HG03378 (cell line): ENCODE data around the gene ALDH8A1.
A peak's percentile ranks its signal among the peaks of the same experiment; 100 is the strongest.

Experiments used
- ATAC-seq: cut with Tn5 transposase; IDR thresholded peaks from one replicate; pipeline ENCODE4 v1.9.1; 2021; ENCODE audit warnings: mild to moderate bottlenecking, moderate library complexity; ENCODE audit not compliant: unreplicated experiment

ALDH8A1 gene, protein sequence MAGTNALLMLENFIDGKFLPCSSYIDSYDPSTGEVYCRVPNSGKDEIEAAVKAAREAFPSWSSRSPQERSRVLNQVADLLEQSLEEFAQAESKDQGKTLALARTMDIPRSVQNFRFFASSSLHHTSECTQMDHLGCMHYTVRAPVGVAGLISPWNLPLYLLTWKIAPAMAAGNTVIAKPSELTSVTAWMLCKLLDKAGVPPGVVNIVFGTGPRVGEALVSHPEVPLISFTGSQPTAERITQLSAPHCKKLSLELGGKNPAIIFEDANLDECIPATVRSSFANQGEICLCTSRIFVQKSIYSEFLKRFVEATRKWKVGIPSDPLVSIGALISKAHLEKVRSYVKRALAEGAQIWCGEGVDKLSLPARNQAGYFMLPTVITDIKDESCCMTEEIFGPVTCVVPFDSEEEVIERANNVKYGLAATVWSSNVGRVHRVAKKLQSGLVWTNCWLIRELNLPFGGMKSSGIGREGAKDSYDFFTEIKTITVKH

DNA sequence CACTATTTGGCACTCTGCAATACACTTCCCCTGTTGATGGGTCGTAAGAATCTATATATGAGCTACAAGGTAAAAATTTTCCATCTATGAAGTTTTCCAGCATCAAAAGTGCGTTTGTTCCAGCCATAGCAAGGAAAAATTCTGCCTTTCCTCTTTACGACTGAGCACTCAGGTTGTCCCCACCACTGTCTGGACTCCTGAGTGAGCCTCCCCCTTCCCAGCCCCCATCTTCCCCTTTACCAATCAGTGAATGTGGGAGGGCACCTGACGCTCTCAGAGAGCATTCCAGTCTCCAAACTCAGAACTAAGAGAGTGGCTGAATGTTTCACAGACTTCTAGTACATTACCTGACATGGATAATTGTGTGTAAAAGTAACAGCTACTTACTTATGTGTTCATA is at the start of gene ALDH8A1:
TSS of gene ALDH8A1 (minus strand) at position 175 of the 400 bp plus-strand sequence. CDS start at position 127, 48 bp downstream.
- no peak for ATAC-seq

GRCh38 chr6:134999107-134999506 is 49.2 kb upstream of the ALDH8A1 start:
- no peak for ATAC-seq

DNA sequence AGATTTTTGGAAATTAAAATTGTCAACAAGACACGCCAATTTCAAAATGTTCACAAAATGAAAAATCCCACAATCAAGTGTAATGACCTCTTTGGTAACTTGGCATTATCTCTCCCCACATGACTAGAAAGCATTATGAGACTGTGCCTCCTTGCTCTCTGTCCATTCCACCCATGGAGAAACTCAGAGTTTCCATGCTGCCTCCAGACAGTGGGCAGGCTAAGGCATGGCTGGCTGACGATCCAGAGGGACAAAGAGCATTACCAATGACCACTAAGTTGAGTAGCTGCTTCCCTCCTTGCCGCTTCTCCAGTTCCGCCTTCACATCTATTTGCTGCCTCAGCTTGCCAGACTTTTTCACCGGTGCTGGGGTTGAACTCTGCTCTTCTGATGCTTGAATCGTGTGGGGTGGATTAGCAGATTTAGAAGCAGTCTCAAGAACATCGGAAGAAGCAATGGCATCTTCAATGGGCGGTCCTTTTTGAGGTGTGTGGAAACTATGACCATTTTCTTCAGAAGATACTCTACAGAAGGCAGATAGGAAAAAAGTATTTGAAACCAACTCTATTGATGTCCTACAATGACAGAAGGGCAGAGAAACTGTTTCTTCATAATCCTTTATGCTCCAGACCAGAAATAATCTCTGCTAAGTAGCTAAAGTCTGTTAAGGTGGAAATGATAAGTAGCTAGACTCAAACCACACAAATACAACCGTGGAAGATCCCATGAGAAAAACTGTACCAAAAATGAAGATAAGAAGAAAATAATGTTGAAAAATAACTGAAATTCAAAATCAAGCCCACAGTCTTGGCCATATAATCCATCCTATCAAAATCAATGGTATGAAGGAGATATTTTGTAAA is 47.5 kb upstream of the ALDH8A1 start:
- ATAC-seq = no peak

DNA sequence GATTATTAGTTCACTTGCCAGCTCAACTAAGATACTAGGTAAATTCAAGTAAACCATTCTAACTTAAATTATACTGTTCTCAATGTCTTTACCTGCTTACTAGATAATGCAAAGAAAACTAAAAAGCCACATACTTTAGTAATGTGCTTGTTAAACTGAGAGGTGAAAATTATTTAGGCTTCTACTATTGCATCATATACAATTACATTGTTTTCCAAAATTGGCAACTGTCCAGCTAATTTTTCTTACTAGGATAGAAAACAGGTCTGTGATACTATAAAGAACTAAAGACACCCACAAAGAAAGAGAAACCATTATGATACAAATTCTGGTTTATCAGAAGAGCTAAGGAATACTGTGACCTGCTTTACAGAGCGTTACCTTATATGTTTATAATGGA is 45.6 kb upstream of the ALDH8A1 start:
- ATAC-seq = no peak

DNA sequence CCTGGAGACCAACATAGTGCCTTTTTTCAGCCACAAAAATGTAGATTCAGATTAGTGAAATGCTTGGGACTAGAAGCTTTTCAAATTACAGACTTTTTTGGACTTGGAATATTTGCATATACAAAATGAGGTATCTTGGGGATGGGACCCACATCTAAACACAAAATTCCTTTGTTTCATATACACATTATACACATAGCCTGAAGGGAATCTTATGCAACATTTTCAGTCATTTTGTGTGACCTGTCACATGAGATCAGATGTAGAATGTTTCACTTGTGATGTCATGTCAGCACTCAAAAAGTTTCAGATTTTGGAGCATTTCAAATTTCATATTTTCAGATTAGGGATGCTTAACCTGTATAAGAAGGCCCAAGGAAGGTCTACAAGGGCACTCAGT is 44.5 kb upstream of the ALDH8A1 start:
- ATAC-seq = no peak

GRCh38 chr6:134992155-134992554 is 42.3 kb upstream of the ALDH8A1 start:
- no peak for ATAC-seq

- ATAC-seq = no peak
Observed at GRCh38 chr6:134990262-134990661, 40.4 kb upstream of the ALDH8A1 start.

DNA sequence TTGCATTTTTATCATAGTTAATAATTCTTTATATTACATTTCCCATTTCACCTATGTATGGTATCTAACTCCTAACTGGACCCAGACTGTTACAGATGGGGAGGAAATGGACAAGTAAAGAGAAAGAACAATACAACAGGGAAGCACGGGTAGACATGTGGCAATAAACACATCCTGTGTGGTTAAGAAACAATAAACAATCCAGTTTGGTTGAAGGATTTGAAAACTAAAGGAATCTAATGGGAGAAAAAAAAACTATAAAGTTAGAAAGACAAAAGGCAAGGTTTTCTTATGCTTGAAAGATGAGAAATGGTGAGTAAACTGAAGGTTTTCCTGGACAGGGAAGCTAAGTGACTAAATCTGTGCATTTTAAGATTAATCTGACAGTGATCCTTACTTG is 34.9 kb upstream of the ALDH8A1 start:
- ATAC-seq = no peak

DNA sequence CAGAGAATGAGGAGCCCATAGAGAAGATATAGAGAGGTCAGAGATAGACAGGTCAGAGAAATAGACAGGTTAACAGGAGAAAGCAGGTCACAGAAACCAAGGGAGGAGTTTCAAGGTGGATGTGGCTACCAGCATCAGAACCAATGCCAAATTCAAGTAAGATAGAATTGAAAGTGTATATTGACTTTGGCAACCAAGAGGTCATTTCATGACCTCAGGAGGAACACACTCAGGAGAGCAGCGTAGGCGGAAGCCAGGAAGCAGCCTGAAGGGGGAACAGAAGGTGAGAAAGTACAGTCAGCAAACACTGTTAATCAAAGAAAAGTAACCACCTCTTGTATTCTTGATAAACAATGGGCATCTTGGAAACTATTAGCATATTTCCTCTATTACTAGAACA is 33.9 kb upstream of the ALDH8A1 start:
- no peak for ATAC-seq

GRCh38 chr6:134982161-134982560 is 32.3 kb upstream of the ALDH8A1 start:
- ATAC-seq = no peak

- ATAC-seq = no peak
Observed at GRCh38 chr6:134980846-134981245, 30.9 kb upstream of the ALDH8A1 start.

DNA sequence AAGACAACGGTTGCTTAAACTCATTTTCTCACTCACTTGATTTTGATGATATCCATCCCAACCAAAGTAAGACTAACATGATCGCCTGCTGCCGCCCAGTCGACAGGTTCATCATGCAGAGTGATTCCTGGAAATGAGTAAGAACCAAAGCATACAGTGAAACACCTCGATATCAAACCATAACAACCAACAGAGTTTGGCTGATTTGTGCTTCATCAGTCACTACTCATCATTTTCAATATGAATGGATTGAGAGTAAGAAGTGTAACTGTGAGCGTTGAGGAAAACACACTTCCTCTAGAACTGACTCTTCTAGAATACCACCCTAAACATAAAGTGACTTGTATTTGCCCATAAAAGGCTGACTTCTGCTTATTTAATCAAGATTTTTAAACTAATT is 29.2 kb upstream of the ALDH8A1 start:
- ATAC-seq = peak; percentile 89

GRCh38 chr6:134974370-134974769 is 24.5 kb upstream of the ALDH8A1 start:
- no peak for ATAC-seq

DNA sequence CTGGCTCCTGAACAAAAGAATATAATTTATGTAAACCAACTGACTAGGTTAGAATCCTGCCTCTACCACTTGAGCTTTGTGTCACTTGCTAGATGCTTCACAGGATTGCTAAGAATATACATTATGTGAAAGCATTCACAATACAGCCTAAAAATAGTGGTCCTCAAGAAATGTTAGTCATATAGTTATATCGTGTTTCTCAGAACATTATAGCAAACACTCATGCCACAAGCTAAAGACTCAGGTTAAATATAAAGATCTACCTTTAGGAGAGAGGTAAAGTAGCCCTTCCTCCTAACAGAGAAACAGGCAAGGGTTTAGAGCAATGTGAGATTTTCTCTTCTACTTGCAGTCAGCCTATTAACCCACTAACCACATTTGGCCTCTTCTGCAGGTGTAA is 17.8 kb upstream of the ALDH8A1 start:
- ATAC-seq = no peak

DNA sequence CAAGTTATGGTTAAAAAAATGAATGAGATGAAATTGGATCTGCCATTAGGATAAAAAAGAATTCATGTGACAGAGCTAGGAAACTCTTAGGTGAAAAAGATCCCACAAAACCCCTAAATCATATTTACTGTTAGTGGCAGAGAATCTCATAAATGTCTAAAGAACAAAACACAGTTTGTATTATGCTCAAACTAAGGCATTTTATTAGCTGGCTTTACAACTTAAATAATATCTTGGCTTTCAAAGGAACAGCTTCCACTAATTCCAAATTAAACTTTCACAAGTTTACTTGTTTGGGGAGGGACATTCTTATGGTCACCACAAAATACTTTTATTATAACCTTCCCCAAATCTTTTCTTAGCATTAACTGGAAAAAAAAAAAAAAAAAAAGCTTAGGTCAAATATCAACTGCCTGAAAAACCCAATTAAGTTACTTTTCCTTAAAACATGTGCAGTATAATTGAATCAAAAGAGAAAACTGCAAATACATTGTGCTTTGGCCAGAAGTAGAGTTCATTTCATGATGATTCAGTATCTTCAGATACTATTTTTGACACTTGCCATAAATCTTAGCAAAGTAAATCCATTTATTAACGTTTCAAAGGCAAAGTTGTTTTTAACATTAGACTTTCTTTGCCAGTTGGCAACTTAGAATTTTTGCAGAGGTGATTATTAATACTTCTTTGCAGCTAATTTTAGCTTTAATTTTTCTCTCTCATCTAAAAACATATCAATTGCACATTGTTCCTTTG is 14.7 kb upstream of the ALDH8A1 start:
- no peak for ATAC-seq

DNA sequence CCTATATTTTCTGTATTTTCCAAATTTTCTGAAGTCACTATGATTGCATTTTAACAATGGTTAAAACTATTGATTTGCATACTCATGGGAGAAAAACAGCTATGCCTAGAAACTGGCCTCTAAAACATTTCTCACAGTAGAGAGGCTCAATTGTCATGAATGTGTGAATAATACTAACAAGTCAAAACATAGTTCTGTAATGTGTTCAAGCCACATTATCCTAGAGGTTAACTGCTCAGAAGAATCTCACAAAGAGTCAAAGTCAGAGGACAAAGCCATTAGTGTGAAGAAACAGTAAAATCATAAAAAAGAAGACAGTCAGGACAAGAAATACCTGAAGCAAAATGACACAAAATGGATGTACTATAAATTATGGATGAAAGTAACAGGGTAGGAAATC is 12.5 kb upstream of the ALDH8A1 start:
- no peak for ATAC-seq

GRCh38 chr6:134961366-134961765 is 11.5 kb upstream of the ALDH8A1 start:
- no peak for ATAC-seq

DNA sequence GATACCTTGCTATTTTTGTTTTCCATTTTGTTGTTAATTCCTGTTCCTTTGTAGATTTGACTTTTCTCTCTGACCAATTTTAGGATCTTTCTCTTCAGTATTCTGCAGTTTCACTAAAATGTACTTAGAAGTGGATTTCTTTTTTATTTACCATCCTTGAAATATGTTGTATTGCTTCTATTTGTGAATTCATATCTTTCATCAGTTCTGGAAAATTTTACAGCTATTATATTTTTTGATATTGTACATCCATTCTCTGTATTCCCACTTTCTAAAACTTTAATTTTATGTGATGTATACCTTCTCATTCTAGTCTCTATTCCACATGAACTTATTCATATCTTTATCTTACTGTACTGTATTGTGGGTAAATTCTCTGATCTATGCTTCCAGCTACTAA is 9.7 kb upstream of the ALDH8A1 start:
- no peak for ATAC-seq

DNA sequence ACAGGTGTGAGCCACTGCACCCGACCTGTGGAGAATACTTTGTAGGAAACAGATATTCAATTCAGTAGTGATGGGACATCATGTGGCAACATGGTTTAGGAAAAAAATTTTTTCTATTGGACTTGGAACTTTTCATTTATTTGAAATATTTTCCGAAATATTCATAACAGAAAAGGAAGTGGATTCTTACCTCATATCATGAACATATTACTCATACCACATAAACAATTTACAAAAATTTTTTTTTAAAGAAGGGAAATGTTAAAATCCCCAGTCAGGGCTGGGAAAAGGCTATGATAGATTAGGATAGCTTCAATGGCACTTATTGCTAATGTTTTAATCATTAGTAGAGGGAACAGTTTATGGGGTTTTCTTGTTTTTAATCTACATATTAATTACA is 6.8 kb upstream of the ALDH8A1 start:
- ATAC-seq = no peak

- ATAC-seq = no peak
Observed at GRCh38 chr6:134956032-134956431, 6.1 kb upstream of the ALDH8A1 start.
